CD4-positive, alpha-beta T cell treated with Interleukin-21 for 1 hour (primary cell): Measurements from ENCODE around the gene CAND2.

Experiments
- DNase-seq: peaks from one replicate; pipeline ENCODE4 v3.0.0-alpha.2; 2020

CAND2 gene

DNA sequence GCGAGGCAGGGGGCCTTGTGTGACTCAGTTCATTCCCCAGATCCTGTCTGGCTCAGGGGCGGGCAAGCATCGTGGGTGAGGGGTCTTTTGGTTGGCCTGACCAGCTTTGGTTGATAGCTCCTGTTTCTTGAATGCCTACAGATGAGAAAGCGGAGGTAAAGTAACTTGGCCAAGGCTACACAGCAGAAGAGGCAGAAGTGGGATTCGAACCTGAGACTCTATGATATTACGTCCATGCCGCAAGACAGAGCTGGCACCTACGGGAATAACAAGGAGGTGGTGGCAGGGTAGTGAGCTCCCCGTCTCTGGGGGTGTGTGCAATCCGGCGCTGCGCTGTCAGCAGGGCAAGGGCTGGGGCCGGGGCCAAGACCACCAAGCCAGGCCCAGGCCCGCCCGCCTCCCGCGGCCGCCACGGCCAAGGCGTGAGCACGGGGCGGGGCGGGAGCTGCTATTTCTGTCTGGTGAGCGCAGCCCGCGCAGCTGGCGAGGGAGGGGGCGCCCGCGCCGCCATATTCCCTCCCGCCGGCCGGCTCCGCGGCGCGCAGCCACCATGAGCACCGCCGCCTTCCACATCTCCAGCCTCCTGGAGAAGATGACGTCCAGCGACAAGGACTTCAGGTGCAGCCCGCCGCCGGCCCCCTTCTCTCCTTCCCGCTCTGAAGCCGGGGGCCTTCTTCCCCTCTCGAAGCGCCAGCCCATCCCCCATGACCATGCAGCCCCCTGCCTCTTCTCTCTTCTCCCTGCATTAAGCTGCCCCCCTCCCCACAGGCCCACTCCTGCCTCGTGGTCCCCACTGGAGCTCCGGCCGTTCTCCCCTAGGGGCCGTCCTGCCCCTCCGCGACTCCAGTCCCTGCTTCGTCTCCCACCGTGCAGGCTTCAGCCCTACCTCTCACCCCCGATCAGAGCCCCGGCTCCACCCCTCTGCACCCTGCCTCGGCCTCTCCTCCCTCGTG, at the start of gene CAND2:
TSS of gene CAND2 (plus strand) at position 510 of the 953 bp plus-strand sequence. CDS start at position 551, 41 bp downstream.
- peak; percentile 34 for DNase-seq

DNA sequence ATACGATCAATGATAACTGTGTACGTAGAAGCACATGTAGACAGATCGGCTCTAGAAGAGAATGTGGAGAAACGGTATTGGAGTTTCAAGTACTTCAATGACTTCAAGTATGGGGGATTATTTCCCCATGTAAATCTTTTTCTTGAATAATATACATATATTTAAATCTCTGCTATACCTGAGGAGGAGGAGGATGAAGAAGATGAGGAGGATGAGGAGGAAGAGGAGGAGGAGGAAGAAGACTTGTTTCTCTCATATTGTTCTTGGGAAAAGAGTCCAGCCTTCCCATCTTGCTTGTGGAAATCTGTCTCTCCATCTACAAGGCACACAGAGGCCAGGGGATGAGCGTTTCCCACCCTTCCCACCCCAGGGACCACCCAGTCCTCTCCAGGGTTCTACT, 48.0 kb upstream of the CAND2 start:
- no peak for DNase-seq

DNA sequence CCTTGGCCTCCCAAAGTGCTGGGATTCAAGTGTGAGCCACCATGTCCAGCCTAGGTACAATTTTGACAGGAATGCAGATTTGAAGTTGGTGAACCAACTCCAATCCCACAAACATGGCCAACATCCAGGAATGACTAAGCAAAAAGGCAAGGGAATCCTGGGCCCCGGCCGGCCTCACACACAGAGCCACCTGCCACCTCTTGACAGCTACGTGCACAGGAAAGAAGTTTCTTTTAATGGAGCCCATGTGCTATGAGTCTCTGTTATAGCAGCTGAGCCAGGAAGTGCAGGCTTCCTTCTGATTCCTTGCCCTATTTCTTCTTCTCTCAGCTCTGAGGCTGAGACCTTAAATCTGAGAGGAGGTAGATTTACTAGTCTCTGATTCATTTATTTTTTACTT, 46.3 kb upstream of the CAND2 start:
- DNase-seq: no peak

DNA sequence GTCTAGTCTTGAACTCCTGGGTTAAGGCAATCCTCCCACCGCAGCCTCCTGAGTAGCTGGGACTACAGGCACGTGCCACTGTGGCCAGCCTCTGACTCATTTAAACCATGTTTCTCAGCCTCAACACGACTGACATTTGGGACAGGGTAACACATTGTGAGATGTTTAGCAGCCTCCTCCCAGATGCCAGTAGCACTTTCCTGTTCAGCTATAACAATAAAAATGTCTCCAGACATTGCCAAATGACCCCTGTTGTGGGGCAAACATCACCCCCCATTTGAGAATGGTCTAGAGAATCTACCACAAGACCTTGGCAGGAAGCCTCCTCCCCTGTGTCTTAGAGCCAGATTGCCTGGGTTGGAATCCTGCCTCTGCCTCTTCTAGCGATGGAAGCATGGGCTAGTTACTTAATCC, 45.8 kb upstream of the CAND2 start:
- no peak for DNase-seq

DNA sequence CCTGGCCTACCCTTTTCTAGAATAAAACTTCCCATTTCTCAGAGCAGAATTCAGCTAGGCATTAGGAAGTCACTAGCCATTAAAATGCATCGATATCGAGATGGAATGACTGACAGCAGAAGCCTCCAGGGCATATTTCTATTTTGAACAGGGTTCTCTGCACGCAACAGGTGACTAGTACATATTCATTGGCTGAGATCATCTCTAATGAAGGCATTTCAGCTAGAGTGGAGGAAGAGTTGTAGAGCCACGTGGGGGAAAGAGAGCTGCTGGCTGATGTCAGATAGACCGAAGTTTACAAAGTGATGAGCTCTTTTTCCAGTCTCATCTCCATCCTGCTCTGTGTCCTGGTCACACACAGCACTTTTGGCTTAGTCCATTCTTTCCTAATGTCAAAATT, 44.9 kb upstream of the CAND2 start:
- DNase-seq: no peak

DNA sequence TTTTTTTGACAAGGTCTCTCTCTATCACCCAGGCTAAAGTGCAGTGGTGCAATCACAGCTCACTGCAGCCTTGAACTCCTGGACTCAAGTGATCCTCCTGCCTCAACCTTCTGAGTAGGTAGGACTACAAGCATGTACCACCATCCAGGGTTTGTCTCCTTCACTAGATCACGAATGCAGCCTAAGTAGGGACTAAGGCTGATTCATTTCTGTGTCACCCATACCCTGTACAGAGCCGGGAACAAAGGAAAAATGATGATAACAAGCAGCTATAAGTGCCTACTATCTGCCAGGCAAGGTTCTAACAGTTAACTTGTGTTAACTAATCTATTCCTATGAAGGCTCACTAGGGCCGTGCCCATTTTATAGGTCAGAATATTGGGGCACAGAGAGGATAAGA, 44.4 kb upstream of the CAND2 start:
- DNase-seq: no peak

DNA sequence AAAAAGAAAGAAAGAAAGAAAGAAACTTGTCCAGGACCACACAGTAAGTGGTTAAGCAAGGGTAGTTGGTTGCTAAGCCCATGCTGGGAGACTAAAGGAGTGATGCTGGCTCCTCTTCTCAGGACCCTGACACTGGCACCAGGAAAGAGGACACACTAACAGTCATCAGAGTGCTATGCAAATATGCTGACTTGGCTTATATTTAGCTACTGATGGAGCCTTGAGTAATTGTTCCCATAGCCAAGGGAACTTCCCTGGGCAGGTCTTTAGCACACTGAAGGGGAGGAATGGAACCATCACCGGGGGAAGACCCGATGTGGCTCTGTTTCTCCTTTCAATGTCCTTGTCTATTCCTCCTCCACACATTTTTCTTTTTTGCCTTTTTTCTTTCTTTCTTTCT, 43.7 kb upstream of the CAND2 start:
- no peak for DNase-seq

DNA sequence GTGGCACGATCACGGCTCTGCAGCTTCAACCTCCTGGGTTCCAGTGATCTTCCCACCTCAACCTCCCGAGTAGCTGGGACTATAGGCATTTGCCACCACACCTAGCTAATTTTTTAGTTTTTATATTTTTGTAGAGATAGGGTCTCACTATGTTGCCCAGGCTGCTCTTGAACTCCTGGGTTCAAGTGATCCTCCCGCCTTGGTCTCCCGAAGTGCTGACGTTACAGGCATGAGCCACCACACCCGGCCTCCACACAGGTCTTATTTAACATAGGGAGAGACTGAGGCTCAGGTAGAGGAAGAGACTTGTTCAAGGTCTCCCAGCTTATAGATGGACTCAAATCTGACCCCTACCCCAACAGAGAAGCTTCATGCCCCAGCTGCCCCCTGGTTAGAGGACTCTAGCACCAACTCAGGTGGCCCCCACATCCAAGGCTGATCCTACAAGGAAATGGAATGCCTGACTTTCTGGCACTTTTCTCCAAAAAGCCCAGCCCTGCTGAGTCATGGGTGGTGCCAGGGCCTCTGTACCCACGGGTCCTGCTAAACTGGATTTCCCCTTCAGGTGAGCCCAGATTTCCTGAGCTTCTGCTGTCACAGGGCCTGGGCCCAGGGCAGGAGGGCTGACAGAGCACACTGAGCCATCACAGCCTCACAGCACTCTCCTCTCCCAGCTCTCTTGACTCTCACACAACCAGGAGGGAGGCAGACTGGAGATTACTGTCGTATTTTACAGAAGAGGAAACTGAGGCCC, 43.0 kb upstream of the CAND2 start:
- DNase-seq: no peak

DNA sequence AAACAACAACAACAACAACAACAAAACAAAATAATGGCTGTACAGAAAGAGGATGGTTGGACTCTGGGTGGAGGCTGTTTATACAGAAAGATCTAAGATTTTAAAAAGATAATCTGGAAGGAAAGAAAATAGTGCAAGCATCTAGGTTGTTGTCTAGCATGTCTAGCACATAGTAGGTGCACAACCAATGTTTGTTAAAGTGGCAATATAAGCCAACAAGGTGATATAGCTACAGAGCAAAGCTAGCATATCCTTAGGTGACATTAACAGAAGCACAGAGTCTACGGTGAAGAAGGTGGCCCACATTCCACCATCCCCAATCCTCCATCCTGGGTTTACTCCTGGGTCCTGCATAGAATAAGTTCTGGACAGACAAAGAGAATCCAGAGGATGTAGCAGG, 42.2 kb upstream of the CAND2 start:
- no peak for DNase-seq

DNA sequence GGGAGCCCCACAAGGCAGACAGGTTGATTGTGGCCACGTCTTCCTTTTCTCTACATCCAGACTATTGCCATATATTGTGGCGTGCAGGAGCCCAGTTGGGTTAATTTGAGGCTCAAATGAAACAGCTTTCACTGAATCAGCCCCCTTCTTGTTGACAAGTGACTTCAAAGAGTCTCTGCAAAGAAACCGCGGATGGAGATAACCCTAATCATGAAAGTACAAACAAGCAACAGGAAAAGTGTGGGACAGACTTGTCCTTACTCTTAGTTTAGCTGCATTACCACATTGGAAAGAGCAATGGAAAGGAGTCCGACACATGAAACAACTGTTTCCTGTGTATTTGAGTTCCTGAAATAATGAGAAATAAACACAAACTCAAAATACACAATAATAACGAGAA, 40.7 kb upstream of the CAND2 start:
- DNase-seq: no peak

DNA sequence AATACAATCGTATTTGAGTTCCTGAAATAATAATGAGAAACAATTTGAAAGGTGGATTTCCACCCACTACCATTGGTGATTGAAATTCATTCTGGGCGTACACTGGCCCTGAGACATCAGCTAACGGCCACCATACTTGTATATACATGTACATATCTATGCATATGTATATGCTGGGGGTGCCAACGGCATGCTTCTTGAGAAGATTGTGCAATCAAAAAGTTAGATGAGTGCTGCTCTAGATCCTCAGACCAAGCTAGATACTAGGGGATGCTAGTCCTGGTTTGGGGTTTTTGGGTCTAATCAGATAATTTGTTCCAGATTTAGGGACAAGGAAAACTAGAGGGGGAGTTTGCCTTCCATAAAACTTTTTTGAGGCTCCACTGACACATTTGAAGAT, 40.3 kb upstream of the CAND2 start:
- DNase-seq: no peak

DNA sequence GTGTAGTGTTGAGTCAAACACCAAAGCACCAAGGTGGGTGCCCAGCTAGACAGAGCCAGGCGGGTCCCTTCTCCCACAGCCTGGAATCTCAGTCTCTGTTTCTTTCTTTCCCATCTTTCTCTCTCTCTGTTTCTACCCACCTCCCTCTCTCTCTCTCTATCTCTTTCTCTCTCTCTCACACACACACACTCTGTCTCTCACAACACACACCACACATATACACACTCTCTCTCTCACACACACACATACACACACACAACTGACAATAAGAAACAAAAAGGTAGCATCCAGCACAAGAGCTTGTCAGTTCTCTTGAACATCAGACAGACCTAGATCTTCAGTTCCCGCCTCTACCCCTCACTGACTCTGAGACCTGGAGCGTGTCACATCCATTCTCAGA, 39.8 kb upstream of the CAND2 start:
- DNase-seq: no peak

DNA sequence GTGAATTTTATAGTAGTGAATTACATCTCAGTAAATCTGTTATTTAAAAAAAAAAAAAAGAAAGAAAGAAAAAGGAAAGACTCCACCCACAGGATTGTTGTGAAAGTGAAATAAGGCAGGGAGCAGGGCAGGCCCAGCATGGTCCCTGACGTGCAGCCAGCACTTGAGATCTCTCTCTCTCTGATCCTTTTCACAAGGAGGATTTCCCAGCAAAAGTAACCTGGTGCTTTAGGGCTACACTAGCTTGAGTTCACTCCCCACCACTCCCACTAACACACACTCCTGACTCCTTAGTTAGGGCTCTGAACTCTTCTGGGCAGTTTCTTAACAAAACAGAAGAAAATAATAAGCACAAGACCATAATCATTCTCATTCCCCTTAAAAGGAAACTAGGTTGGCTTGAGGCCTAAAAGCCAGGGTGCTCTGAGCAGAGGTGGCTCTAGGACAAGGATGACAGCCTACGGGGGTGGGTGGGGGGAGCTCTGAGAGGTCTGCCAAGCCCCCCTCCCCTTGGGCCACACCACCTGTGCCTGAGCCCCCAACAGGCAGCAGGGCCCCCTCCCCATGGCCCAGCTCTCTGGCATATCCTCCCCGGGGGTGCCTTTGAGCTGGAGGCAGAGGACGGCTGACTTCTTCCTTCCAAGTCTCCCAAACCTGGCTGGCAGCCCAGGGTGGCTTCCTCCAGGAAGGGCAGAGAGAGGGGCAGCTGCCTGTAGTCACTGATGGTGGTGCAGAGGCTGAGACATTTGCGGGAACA, 38.3 kb upstream of the CAND2 start:
- no peak for DNase-seq

DNA sequence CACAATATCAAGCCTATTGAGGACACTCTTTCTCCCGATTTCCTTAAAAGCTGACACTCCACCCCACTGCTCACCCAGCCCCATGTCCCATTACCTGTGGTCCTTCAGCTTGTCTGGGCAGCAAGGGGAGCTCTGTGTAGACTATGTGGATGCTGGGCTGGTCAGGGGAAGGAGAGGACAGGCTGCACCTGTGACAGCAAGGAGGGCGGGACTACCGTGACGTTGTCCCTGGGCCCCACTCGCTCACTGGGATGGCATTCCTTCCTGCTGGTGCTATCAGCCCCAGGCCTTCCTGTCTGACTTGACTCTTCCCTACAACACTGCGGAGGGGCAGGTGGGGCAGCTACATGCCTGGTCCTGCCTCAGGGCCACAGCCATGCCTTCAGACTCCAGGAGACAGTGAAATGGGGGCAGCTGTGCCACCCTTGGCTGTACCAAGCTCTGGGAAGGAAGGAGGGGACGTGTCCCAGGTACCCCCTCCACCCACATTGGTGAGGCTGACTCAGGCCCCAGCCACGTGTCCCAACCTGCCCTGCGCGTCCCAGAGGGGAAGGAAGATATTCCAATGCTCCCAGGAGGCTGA, 37.3 kb upstream of the CAND2 start, which contains the start of gene TMEM40:
TSS of gene TMEM40 (minus strand) at position 163 of the 583 bp plus-strand sequence. CDS start 9,427 bp downstream, outside the sequence.
- no peak for DNase-seq

DNA sequence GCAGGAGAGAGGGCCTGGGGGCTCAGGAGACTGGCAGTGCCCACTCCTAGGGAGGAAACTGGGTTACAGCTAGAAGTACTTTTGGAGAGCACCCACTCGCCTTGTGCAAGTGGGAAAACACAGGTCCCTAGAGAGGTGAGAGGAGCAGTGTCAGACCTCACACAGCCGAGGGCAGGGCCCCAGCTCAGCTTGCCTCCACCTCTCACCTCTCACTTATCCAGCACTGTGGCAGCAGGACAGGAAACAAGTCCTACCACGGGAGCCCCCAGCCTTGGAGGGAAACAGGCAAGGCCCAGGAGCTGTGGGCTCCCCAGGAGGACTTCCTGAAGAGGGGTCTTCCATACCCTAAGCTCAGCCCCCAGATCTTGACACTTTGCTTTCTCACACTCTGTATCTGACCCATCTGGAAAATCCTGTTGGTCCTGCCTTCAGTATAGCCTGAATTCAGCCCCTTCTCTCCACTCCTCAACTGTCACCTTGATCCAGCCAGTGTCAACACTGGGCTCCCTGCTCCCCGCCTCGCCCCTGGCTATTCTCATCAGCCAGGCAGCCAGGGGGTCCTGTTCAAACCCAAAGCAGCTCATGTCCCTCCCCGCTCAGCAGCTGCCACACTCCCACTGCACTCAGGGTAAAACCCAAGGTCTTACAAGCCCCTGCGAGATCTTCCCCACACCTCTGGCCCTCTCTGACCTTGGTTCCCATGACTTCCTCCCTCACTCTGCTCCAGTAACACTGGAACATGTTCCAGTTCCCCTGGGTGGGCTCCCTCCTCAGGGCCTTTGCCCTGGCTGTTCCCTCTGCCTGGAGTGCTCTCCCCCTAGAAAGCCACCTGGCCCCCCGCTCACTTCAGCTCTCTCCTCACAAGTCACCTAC, 36.6 kb upstream of the CAND2 start:
- DNase-seq: no peak

DNA sequence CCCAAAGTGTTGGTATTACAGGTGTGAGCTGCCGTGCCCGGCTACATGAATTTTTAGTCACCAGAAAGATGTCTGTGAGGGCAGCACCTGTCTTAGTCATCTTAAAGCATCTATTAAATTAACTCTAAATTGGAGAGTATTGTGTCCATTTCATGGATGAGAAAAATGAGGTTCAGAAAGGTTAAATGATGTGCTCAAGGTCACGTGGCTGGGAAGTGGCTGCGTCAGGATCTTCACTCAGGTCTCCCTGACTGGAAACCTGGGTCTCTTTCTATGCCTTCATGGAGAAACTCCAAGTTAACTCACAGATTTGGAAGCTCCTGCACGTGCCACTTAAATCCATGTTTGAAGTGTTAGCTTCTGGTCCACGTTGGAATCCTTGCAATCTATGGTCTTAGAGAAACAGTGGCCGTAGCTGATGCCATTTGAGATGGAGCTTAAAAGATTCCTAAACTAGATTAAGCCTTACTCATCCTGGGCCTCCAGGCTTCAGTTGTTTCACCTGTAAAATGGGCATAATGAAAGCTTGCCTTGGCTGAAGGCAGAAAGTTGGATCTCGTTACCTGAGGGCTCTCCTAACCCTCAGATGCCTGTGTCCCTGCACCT, 32.2 kb upstream of the CAND2 start:
- DNase-seq: no peak

DNA sequence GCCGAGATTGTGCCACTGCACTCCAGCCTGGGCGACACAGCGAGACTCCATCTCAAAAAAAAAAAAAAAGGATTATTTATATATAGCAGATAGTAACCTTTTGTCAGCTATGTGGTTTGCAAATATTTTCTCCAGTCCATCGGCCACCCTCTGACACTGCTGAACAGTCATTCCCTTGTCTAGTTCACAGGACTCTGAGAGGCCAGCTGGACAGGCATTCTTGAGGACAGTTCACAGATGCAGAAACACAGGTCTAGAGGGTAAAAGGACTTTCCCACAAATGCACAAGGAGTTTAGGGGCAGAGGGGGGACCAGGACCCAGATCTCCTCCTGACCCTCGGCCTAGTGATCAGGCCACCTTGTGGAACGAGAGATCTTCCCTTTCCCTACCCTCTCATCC, 29.9 kb upstream of the CAND2 start:
- no peak for DNase-seq

DNA sequence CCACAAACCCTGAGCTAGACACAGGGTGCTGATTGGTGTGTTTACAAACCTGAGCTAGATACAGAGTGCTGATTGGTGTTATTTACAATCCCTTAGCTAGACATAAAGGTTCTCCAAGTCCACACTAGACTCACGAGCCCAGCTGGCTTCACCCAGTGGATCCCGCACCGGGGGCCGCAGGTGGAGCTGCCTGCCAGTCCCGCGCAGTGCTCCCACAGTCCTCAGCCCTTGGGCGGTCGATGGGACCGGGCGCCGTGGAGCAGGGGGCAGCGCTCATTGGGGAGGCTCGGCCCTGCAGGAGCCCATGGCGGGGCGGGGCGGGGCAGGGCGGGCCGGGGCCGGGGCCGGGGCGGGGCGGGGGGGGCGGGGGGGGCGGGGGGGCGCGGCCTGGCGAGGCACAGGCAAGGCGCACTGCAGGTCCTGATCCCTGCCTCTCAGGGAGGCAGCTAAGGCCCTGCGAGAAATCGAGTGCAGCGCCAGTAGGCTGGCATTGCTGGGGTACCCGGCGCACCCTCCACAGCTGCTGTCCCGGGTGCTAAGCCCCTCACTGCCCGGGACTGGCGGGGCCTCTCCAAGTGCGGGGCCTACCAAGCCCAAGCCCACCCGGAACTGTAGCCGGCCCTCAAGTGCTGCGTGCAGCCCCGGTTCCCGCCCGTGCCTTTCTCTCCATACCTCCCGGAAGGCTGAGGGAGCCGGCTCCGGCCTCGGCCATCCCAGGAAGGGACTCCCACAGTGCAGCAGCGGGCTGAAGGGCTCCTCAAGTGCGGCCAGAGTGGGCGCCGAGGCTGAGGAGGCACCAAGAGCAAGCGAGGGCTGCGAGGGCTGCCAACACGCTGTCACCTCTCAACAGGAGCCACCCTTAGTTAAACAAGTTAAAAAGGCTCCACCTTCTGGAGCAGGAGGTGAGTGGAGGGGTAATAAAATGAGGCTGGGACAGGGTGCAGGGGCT, 27.6 kb upstream of the CAND2 start:
- no peak for DNase-seq

DNA sequence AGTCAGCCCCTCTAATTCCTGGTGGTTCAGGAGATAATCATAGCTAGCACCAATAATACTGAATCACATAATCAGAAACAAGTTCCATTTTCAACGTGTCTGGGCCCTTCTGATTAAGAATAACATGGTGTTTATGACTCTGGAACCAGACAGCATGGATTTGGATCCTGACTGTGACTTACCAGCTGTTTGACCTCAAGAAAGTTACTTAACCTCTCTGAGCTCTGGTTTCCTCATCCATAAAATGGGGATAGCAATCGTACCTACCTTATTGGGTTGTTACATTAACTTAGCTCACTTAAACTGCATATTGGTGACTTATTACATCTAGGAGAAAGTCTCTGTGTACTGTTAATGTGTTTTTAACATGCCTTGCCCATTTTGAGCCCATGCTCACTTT, 26.7 kb upstream of the CAND2 start:
- DNase-seq: no peak

DNA sequence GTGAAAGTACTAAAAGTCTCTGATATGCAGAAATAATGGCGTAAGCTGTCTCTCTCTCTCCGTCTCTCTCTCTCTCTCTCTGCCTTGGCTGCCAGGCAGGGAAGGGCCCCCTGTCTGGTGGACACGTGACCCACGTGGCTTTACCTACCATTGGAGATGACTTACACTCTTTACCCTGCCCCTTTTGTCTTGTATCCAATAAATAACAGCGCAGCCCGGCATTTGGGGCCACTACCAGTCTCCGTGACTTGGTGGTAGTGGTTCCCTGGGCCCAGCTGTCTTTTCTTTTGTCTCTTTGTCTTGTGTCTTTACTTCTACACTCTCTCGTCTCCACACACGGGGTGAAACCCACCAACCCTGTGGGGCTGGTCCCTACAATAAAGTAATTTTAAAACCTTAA, 25.2 kb upstream of the CAND2 start:
- DNase-seq: no peak
